ENCODE measurements around the gene RRAGD.

The RRAGD gene

DNA sequence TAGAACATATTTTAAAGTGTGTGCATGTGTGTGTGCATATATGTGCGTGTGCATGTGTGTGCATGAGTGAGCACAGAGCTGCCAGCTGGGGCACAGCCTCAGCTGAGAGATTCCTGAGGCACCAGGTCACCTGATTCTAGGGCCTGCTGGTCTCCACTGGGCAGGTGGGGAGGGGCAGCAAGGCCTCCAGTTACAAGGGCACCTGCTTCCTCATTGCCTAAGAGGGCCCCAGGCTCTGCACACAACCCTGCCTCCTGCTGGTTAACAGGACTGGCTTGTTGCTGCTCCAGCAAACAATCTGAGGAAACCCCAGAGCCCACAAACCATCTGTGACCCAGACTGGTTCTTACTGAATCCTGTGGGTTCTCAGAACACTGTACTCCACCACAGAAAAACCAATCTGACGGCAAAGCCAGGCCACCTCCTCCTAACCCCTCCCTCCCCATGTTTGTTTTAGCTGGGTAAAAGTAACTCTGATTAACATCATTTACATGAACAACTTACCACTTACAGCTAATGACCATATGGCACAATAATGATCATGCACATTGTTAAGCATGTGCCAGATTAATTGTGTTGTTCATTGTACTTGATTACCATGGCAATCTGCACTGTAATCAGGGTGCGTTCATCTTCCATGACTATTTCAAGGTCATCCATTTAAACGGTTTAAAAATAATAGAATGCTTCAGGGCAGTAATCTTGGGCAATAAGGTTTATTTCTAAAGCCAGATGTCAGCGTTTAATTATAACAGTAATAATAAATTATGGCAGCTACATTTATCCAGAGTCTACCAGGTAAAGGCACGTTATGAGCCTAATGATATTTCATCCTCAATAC, 36.4 kb downstream of the RRAGD start:
- DNase-seq = peak; percentile 53

DNA sequence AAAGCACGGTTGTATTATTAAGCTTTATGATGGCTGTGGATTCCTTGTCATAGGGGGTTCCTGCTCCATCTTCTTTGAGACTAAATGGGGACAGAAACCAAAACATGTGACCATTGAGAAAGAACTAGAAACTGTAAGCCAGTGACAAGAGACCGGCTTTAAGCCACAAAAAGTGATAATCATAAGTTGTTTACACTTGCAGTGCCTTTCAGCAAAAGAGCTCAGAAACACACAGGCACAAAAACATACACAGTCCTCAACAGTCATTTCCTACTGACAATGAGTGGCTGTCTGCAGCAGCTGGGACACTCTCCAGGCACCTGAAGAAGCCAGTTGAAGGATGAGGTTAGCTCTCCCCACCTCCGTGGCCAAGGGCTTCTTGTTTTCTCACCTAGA, 39.6 kb downstream of the RRAGD start:
- no peak for DNase-seq

DNA sequence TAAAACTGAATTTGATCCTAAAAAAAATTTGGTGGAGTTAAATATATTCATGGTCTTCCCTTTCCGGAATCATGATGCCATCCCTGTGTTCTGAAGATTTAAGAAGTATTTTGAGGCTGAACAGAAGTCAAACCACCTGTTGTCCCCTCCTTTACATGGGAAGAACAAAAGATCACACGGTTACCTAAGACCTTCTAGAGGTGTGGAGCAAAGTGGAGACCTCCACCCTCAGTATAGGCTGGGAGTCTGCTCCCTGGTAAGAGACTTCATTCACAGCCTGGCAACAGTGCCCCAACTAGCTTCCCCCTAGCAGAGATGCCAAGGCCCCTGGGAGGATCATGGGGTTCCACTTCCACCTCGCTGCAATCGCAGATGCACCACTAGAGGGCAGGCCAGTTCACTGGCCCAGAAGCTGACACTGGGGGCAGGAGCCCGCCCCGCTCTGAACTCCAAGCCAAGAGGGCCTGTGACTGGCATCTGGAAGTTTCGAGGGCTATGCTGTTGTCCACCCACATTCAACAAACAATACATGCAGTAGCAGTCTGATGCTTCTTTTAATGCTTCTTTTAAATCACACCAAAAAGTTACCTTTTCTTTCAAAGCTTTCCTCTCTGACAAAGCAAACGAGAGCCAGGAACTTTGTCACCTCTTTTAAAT, 40.1 kb downstream of the RRAGD start:
- DNase-seq = peak; percentile 82

DNA sequence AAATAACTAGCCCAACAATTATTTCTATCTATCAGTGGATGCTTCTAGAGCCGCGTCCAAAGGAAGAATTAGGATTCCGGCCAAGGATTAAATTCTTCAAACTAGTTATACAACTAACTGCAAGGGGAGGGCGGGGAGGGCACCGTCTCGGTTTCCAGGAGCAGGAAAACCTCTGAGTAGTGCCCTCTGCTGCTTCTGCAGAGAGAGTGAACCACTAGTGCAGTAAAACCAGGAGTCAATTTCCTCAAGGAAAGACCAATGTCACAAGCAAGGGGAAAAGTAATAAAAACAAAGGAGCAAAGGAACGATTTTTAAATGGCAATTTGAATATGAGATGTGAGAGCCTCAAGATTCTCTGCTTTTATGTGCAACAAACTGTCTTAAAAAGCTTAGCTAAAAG, 43.1 kb downstream of the RRAGD start:
- no peak for DNase-seq

DNA sequence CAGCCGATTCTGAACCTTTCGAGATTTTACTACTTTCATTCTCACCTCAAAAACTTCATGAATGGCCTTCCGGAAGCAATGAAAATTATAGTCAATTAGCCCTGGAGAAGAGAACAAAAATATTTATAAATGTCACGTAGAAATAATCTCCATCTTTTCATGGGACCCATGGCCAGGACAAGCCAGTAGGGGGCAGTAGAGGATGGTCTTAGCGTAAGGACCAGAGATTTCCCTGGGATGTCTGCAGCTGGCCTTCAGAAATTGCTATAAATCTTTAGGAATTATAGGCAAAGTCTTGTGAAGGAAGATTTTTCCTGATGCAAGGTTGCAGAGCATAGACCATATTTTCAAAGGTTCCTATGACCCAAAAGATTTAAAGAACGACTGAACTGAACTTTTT, 44.0 kb downstream of the RRAGD start:
- DNase-seq = peak; percentile 60

DNA sequence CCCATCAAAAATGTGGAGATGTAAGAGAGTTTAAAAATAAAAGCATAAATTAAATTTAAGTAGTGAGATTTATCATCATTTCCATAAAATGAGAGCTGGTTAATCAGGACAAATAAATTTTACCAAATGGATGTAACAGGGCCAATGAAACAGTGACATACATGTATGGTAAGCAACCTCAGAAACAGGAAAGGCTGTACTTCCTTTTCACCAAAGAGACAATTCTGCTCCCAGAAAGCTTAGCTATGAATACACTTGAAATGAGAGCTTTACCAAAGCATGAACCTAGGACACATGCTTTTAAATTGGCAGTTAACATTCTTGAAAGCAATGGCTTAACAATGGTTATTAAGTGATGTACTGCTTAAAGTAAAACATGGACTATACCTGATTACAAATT, 47.5 kb downstream of the RRAGD start:
- DNase-seq = no peak

DNA sequence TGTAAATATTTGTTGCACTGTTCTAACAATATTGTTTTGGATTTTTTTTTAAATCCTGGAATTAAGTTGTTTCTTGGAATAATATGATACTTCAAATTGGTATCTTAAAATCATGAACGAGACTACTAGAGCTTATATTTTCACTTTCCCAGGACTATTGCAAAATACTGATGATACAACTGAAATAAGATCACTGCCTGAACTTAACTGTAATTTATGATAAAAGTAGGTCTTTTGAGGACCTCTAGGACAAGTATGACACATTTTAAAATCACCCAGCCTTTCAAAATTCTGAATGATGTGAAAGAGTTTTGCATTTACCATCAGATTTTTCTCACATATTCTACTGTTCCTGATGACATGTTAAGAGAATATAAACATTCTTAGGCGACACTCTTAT, 50.9 kb downstream of the RRAGD start:
- no peak for DNase-seq

DNA sequence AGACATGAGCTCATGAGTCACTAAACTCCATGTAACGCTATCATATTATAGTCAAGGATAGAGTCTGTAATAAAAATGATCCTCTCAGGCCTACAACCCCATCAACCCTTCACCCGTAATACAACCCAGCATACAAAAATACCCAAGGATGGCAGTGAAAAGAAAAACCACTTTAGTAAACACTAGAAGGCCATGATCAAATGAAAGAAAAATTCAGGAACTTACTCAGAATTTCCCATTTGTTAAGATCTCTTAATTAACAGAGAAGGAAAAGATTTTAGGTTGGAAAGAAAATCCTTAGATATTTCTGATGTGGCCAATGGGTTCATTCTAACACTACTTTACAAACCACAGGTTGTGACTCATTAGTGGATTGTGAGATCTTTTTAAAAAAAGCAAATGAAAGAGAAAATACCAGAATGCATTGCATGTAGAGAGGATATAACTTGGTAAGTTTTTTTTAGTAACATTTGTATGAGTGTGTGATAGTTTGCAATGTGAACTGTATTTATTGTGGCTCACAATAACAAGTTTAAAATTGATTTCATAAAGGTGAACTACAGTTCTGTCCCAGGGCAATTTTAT, 51.6 kb downstream of the RRAGD start:
- no peak for DNase-seq

DNA sequence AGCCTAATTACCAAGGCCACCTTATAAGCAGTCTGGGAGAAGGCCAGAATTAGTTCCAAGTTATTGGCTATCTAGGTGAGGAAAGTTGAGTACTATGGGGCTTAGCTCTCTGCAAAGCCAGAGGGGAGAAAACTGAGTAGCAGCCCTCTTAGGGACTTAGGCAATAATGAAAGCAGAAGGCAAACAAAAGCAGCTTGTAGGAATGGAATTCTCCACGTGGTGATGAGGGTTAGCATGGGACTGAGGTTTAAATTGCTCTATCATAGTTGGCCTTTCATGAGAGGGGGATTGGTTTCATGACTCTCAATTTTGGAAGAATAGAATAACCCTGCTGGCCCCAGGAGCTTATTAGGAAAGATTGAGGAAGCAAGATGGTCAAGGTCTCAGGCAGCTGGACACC, 52.5 kb downstream of the RRAGD start:
- no peak for DNase-seq

DNA sequence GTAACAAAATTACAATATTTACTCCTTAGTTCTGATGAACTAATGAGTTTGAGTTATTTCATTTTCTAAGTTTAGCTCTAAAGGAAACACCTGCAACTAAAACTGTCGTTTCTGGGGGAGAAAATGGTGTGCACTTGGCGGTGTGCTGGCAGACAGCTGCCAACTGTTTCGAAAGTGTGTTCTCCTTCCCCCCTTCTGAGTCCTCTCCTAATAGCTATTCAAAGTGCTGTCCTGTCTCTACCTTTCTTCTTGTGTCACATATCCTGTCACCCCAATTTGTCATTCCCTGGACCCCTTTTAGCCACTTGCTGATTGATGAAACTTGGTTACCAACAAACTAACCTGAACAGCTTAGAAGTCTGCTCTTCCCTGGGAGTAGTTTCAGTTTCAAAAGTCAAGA, 54.7 kb downstream of the RRAGD start:
- DNase-seq = no peak

DNA sequence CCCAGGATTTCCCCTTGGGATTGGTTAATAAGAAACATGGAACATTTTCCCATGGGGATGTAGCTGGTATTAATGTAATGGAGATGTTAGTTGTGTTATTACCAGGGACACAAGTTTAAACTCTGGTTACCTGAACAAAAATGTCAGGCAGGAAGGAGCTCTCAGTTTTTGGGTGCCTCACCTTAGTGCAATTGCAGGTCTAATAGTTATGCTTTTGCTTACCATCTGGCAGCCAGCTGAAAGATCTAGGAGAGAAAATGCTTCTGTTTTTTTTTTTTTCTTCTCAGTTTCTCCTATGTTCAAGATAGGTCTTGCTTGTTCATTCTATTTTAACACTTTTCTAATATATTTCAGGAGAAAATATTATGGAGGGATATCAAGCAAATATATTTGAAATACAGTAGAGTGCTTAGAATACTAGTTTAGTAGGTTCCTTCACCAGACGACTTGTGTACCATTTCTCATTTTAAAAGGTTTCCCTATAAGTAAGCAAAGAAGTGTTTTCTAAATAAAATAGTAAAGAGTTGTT, 55.4 kb downstream of the RRAGD start:
- no peak for DNase-seq

DNA sequence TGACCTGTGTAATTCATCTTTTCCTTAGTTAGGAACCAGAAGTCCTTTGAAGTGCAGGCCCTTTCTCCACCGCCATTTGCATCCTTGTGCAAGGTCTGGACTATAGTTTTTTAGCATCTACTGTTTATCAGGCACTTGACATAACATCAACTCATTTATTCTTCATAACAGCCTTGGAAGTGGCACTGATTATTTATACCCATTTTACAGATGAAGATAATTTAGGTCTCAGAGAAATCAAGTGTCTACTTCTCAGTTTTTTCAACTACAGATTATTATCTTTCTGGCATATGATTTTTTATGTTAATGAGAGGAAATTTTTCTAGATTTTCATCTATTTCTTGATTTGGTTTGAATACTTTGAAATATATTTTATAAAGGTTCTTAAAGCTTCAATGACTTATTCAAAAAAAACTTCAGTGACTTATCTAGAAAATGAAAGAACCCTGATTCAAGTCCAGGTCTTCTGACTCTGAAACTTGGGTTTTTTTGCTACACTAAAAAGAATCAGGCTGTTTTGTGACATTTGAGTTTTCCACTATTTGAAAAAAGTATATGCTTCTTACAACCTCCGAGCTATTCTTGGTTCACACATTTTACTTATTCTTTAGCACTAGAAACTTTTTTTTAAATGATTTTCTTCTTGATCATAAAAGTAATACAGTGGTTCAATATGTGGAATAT, 56.4 kb downstream of the RRAGD start:
- DNase-seq = no peak

DNA sequence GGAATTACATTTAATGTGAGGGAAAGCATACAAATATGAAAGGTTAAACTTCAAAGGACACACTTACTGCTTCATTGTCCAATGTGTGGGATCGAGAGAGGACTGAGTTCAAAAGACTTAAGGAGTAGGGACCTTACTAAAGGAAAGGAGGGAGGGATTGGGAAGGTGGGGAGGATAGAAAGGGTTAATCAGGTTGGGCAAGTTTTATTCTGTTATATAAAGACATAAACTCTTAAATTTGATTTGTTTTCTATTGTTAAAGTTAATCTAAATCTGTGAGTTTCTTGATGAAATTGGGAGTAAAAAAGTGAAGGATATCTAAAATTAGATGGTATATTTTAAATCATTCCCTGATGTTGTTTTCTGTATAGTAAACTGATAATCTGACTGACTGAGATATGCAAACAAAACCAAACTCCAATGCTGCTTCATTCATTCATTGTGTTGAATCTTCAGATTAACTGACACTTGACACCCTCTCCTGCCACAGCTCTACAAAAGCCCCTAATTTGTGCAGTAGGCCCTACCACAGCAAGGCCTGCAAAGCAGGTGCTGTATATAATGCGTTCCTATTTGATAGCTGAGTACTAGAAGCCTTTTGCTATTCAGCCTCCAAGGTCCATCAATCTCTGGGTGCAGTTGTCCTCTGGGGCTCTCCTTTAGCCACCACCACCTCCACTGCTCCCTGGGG, 58.2 kb downstream of the RRAGD start:
- no peak for DNase-seq

DNA sequence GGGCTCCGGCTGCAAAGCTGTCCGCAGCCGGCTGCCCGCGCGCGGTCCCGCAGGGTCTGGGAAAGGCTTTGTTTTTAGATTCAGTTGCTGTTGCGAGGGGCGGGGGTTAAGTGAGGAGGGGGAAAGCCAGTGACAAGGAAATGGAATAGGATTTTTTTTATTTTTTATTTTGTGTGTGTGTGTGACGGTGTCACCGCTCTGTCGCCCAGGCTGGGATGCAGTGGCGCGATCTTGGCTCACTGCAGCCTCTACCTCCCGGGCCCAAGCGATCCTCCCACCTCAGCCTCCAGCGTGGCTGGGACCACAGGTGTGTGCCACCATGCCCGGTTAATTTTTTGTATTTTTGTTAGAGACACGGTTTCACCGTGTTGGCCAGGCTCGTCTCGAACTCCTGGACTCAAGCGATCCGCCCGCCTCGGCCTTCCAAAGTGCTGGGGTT, 58.9 kb downstream of the RRAGD start:
- no peak for DNase-seq

DNA sequence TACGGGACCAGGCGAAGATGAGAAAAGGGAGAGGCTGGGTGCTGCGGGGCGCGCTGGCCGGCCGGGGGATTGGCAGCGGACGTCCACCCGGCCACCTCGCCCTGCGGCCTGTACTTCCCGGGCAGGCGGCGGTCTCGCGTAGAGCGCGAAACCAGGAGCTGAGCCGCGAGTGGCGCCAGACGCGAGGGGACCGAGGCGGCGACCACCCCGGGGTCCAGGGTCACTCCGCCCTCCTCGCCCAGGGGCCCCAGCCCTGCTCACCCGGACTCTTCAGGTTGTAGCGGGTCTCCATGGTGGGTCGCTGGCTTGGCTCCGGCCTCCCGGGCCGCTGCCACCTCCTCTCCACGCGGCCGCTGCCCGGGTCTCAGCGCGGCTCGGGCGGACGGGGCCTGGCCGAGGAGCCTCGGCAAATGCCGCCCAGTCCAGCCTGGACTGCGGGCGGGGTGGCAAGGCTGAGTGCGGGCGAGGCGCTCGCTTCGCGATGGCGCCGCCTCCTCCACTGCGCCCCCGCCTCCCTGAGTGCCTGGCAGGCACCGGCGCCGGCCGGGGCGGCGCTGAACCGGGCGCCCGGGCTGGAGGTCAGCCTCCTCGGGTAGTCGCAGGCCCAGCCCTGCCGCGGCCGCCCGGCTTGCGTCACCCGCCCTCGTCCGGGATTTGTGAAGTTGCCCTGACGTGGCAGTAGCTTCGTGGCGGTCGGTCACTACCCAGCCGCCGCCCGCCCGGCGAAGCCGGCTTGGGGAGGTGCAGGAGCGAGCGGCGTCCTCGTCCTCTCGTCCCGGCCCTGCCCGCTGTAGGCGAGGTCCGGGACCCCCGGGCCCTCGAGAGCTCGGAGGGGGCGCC, 59.6 kb downstream of the RRAGD start, which contains the start of gene UBE2J1:
TSS of gene UBE2J1 (minus strand) at position 445 of the 840 bp plus-strand sequence. CDS start at position 292, 153 bp downstream.
- DNase-seq = peak; percentile 73

DNA sequence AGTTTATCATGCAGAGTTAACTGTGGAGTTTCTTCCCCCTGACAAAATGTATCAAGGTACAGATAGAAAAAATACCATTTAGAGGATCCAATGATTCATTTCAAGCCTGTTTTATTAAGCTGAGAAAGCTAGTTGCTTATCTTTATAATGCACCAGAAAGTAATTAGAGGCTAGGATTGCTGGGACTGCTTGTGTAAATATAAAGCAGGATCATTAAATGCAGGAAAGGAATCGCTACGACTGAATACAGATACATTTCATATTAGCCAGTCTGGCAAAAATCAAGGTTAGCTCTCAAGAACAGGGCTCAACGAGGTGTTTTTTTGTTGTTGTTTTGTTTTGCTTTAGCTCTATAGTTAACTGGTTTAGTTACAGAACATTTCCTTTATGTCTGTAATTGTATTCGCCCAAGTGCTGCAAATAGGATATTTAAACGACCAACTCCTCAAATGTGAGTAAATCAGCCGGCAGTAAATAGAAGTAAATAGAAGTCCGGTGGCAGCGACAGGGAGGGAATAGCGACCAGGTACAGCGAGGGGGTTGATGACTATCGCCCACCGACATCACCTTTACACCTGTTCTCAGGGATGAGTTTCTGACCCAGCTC, 60.3 kb downstream of the RRAGD start:
- no peak for DNase-seq

DNA sequence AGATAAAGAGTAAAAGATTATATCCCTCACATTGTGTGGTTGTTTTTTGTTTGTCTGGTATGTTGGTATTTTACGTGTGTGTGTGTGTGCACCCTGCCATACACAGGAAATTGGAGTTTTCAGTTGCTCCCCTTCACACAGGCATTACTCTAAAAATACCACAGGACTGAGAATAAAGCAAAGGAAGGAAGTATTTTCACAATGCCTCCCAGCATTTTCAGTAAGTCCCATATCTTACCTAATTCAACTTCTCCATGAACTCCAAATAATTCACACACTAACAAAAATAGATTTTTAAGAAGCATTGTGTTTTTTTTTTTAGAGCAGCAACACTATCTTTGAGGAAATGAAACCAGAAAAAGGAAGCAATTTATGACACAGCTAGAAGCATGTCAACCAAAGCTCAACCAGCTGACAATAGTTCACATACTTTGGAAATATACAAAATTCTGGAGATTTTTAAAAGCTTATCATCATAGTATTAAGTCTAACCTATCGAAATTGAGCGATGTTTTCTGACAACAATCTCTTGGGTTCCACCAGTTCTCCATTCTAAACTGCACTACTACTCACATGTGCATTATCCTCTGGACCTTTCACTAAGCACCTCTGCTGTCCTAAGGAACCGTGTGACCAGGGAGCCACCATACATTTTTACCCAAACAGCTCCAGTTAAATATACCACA, 61.6 kb downstream of the RRAGD start:
- no peak for DNase-seq

DNA sequence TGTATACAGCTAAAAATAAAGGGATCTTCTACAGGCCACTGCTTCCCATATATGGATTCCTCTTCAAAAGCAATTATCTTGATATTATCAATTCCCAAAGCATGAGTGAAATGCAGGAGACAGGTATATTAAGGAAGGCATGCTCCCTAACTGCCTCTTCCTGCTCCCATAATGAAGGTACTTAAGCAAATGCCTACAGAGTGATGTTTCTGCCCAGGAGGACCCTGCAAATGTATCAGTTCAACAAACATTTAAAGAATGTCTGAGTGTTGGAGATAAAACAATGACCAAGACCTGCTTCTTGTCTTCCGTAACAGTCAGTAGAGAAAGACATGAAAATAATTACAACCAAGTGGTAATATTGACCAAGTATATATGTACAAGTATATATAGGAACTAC, 63.7 kb downstream of the RRAGD start:
- no peak for DNase-seq

DNA sequence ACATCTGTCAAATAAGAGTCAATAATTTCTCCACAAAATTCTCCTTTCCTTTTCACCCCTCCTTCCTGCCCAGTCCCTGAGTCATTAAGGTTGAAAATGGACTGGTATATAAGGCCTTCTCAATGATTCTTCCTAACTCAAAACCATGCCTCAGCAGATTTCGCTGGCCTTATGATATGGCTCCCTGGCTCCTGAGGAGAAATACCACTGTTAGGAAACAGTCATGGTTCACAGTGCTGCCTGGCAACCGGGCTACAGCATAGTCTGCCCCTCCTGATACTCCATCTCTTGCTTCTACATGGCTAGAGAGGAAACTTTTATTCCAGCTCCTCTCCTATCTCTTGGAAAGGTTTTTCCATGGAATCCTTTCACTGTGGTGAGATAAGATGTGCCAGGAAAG, 64.2 kb downstream of the RRAGD start:
- no peak for DNase-seq

DNA sequence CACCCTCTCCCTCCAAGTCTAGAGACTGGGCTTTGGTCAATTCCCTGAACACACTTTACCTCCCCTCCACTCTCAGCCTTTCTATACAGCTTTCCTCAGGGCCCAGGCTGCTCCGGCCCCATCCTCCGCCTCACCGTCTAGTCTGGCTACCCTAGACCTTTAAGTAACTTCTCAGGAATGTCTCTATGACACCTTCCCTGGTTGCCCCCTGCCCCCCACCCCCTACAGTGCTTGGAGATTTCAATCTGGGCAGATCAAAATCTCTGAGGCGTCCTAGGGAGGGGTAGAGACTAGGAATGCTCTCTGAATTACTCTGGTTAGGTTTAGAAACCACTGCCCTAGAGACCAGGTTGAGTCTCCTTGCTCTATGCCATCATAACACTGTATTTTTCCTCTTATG, 65.6 kb downstream of the RRAGD start:
- DNase-seq = no peak

DNA sequence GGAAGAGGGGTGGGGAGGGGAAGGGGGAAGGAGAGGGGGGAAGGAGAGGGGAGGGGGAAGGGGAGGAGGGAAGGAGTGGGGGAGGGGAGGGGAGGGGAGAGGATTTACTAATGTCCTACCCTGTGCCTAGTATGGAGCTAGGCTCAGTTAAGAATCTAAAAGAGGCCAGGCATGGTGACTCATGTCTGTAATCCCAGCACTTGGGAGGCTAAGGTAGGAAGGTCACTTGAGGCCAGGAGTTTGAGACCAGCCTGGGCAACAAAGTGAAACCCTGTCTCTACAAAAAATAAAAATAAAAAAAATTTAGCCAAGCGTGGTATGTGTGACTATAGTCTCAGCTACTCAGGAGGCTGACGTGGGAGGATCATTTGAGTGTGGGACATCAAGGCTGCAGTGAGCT, 72.5 kb downstream of the RRAGD start:
- DNase-seq = no peak
